Measurements from ENCODE around the gene DACT1. TPM values are rescaled to one million over a fixed set of nuclear protein-coding genes. Genes with fewer than 3 reads are reported as not detected.

The DACT1 gene
- total RNA-seq, 1 experiment from 2014 or later: 1.7 TPM

- no peak overlapping the region for H3K27ac ChIP-seq
- H3K9me3 ChIP-seq (replicated peaks): no peaks in the 10 kb centered on the region
- peaks cover 7% of the 10 kb centered on the region; the same call in 1 of the 2 replicates for H3K4me1 ChIP-seq (replicated peaks)
- H3K36me3 ChIP-seq: no peaks in the 10 kb centered on the region
- H3K27me3 ChIP-seq (replicated peaks): no peaks in the 10 kb centered on the region
- DNase-seq (ENCODE audit: low read depth in 1 of 2, low spot score in 2 of 2): no peak
- H3K4me3 ChIP-seq: no peak overlapping the region
Observed at GRCh38 chr14:58695514-58695913, 57.8 kb downstream of the DACT1 start.

- Histone ChIP-seq H3K27ac (no peak overlapping the region), H3K9me3 (replicated peaks) (no peaks in the 10 kb centered on the region), H3K27me3 (replicated peaks) (no peaks in the 10 kb centered on the region), H3K4me3 (no peak overlapping the region), H3K36me3 (no peaks in the 10 kb centered on the region), H3K4me1 (replicated peaks) (peaks cover 7% of the 10 kb centered on the region; the same call in 1 of the 2 replicates)
- no peak for DNase-seq (ENCODE audit: low read depth in 1 of 2, low spot score in 2 of 2)
Observed at GRCh38 chr14:58697266-58697929, 59.6 kb downstream of the DACT1 start.

Other genes with a start within 250 kb of the DACT1 start
- not detected in 2 replicates for gene TOMM20L, start 242.0 kb upstream of the DACT1 start, total RNA-seq (2014; rRNA removed; shearing (Covaris generic))
- 7.4 and 50.4 TPM in 2 replicates for gene TIMM9, start 210.4 kb upstream of the DACT1 start, total RNA-seq (2014; rRNA removed; shearing (Covaris generic))
- gene KIAA0586, start 210.2 kb upstream of the DACT1 start, total RNA-seq (2014; rRNA removed; shearing (Covaris generic)): 19.1 and 41.9 TPM in 2 replicates

Data from SJSA1 (cell line).